H9 (cell line): ENCODE results near the gene OR14K1. TPM values are rescaled to one million over a fixed set of nuclear protein-coding genes. Genes with fewer than 3 reads are reported as not detected.

ENCODE experiments used
- DNase-seq: peaks from one replicate; pipeline ENCODE4 v3.0.0-alpha.2; 2017
- H2AFZ ChIP-seq: one replicate; pipeline ENCODE4 v1.6.1; 2013; ENCODE audit warnings: mild to moderate bottlenecking, low read length, control low read depth, moderate library complexity
- H2AK5ac ChIP-seq: 2 replicates; pipeline ENCODE4 v1.6.1; 2013; ENCODE audit warnings: low read length, control low read depth, mixed read lengths; ENCODE audit not compliant: insufficient read length
- H2BK120ac ChIP-seq: one replicate; pipeline ENCODE4 v1.6.1; 2013; ENCODE audit warnings: low read depth, mild to moderate bottlenecking, low read length, control low read depth, inconsistent platforms; ENCODE audit not compliant: poor library complexity, severe bottlenecking
- H2BK12ac ChIP-seq: 2 replicates; pipeline ENCODE4 v1.6.1; 2013; ENCODE audit warnings: low read length, control low read depth, mixed read lengths, low read depth; ENCODE audit not compliant: insufficient read length
- H2BK15ac ChIP-seq: 2 replicates; pipeline ENCODE4 v1.6.1; 2013; ENCODE audit warnings: low read depth, low read length, control low read depth
- H2BK20ac ChIP-seq: one replicate; pipeline ENCODE4 v1.6.1; 2013; ENCODE audit warnings: low read depth, mild to moderate bottlenecking, low read length, control low read depth, inconsistent platforms; ENCODE audit not compliant: poor library complexity, severe bottlenecking
- H2BK5ac ChIP-seq: 2 replicates; pipeline ENCODE4 v1.6.1; 2013; ENCODE audit warnings: low read length, control low read depth, mixed read lengths; ENCODE audit not compliant: insufficient read length
- H3K14ac ChIP-seq: 2 replicates; pipeline ENCODE4 v1.6.1; 2013; ENCODE audit warnings: low read length, control low read depth; ENCODE audit not compliant: insufficient read depth
- H3K18ac ChIP-seq: 2 replicates; pipeline ENCODE4 v1.6.1; 2013; ENCODE audit warnings: low read depth, mild to moderate bottlenecking, mixed read lengths, low read length, control low read depth; ENCODE audit not compliant: insufficient read length
- H3K23ac ChIP-seq: 2 replicates; pipeline ENCODE4 v1.6.1; 2013; ENCODE audit warnings: low read length, control low read depth, mixed read lengths, low read depth; ENCODE audit not compliant: insufficient read length
- H3K23me2 ChIP-seq: 2 replicates; pipeline ENCODE4 v1.6.1; 2013; ENCODE audit warnings: low read depth, mild to moderate bottlenecking, mixed read lengths, low read length, control low read depth; ENCODE audit not compliant: insufficient read length, poor library complexity, severe bottlenecking
- H3K27ac ChIP-seq: 2 replicates; pipeline ENCODE4 v1.5.1; 2013; ENCODE audit warnings: low read length, control low read depth, mixed read lengths, low read depth; ENCODE audit not compliant: insufficient read length
- H3K27me3 ChIP-seq: 2 replicates; pipeline ENCODE4 v1.6.1; 2013; ENCODE audit warnings: low read length, control low read depth, inconsistent platforms; ENCODE audit not compliant: insufficient read depth
- H3K4ac ChIP-seq: 2 replicates; pipeline ENCODE4 v1.6.1; 2013; ENCODE audit warnings: low read depth, mild to moderate bottlenecking, control low read depth, inconsistent platforms, low read length, moderate library complexity
- H3K4me1 ChIP-seq: 2 replicates; pipeline ENCODE4 v1.6.1; 2013; ENCODE audit warnings: low read length, control low read depth, inconsistent platforms; ENCODE audit not compliant: insufficient read depth
- H3K4me2 ChIP-seq: 2 replicates; pipeline ENCODE4 v1.6.1; 2013; ENCODE audit warnings: low read length, control low read depth, mixed read lengths; ENCODE audit not compliant: insufficient read length, insufficient read depth
- H3K56ac ChIP-seq: 2 replicates; pipeline ENCODE4 v1.6.1; 2013; ENCODE audit warnings: low read depth, mild to moderate bottlenecking, mixed read lengths, low read length, control low read depth; ENCODE audit not compliant: insufficient read length
- H3K79me1 ChIP-seq: 2 replicates; pipeline ENCODE4 v1.6.1; 2013; ENCODE audit warnings: low read depth, mild to moderate bottlenecking, moderate library complexity, low read length, control low read depth, inconsistent platforms; ENCODE audit not compliant: insufficient read depth, poor library complexity, severe bottlenecking
- H3K79me2 ChIP-seq: 2 replicates; pipeline ENCODE4 v1.6.1; 2013; ENCODE audit warnings: low read length, control low read depth, inconsistent platforms; ENCODE audit not compliant: insufficient read depth
- H3K9ac ChIP-seq: 2 replicates; pipeline ENCODE4 v1.6.1; 2013; ENCODE audit warnings: low read length, control low read depth, mixed read lengths; ENCODE audit not compliant: insufficient read length; ENCODE audit errors: extremely low read depth
- H3K9me3 ChIP-seq: one replicate; pipeline ENCODE4 v1.6.1; 2013; ENCODE audit warnings: low read depth, low read length, inconsistent platforms; ENCODE audit not compliant: control insufficient read depth
- H3T11ph ChIP-seq: one replicate; pipeline ENCODE4 v1.6.1; 2013; ENCODE audit warnings: mild to moderate bottlenecking, low read length, control low read depth, inconsistent platforms
- H4K20me1 ChIP-seq: one replicate; pipeline ENCODE4 v1.6.1; 2013; ENCODE audit not compliant: control insufficient read depth, insufficient read length, insufficient read depth
- H4K5ac ChIP-seq: 2 replicates; pipeline ENCODE4 v1.6.1; 2013; ENCODE audit warnings: low read depth, mild to moderate bottlenecking, mixed read lengths, low read length, control low read depth; ENCODE audit not compliant: insufficient read length
- H4K8ac ChIP-seq: replicated peaks from 2 replicates; pipeline ENCODE4 v1.6.1; 2013; ENCODE audit warnings: low read length, control low read depth, mixed read lengths, low read depth; ENCODE audit not compliant: insufficient read length
- H4K91ac ChIP-seq: 2 replicates; pipeline ENCODE4 v1.6.1; 2013; ENCODE audit warnings: low read depth, mild to moderate bottlenecking, moderate library complexity, mixed read lengths, low read length, control low read depth; ENCODE audit not compliant: insufficient read length
- H3K27ac Mint-ChIP-seq, 3 experiments: 2 replicates in 2 of 3; 3 replicates in 1 of 3; pipeline ENCODE4 v1.8.0; 2020 to 2021; ENCODE audit warnings: mixed read lengths in 3 of 3, mild to moderate bottlenecking in 1 of 3, moderate library complexity in 1 of 3
- H3K27me3 Mint-ChIP-seq: 2 replicates; pipeline ENCODE4 v1.8.0; 2021; ENCODE audit warnings: low read depth, mild to moderate bottlenecking, moderate library complexity, mixed read lengths
- H3K36me3 Mint-ChIP-seq, 3 experiments: 2 replicates in 2 of 3; 3 replicates in 1 of 3; pipeline ENCODE4 v1.8.0; 2020 to 2021; ENCODE audit warnings: low read depth in 3 of 3, mixed read lengths in 3 of 3; ENCODE audit not compliant: insufficient read depth in 1 of 3
- H3K4me1 Mint-ChIP-seq, 2 experiments: 2 replicates each; pipeline ENCODE4 v1.8.0; 2020; ENCODE audit warnings: mixed read lengths in 2 of 2
- H3K4me3 Mint-ChIP-seq, 2 experiments: 2 replicates in 1 of 2; 3 replicates in 1 of 2; pipeline ENCODE4 v1.8.0; 2020 to 2021; ENCODE audit warnings: mild to moderate bottlenecking in 2 of 2, mixed read lengths in 2 of 2, moderate library complexity in 1 of 2
- H3K9me3 Mint-ChIP-seq, 2 experiments: 2 replicates in 1 of 2; 3 replicates in 1 of 2; pipeline ENCODE4 v1.8.0; 2020; ENCODE audit warnings: mild to moderate bottlenecking in 2 of 2, mixed read lengths in 2 of 2, moderate library complexity in 1 of 2
- CTCF ChIP-seq: fragments of 200-600 bp; sonication (generic); conservative IDR thresholded peaks from 3 replicates; pipeline ENCODE4 v1.8.0; 2021; ENCODE audit warnings: antibody characterized with exemption, mild to moderate bottlenecking
- WGBS: extraction: QIAGEN DNeasy Blood & Tissue Kit; methylation state at CpG from one replicate; pipeline ENCODE4 v1.1.7; 2013; ENCODE audit warnings: missing lambda C conversion rate, low lambda C conversion rate, mixed read lengths; ENCODE audit not compliant: insufficient read length; ENCODE audit errors: extremely low coverage; 5-methylcytosine and 5-hydroxymethylcytosine counted together
- long read RNA-seq: library from polyadenylated mRNA; unstranded; transcript quantifications from one replicate; pipeline ENCODE4 v2.0.0, GENCODE V29; 2020
- total RNA-seq: library from RNA; stranded (reverse); gene quantifications from 2 replicates; pipeline ENCODE4 v1.2.1, GENCODE V29; 2021

The OR14K1 gene, protein sequence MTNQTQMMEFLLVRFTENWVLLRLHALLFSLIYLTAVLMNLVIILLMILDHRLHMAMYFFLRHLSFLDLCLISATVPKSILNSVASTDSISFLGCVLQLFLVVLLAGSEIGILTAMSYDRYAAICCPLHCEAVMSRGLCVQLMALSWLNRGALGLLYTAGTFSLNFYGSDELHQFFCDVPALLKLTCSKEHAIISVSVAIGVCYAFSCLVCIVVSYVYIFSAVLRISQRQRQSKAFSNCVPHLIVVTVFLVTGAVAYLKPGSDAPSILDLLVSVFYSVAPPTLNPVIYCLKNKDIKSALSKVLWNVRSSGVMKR
- total RNA-seq: not detected in 2 replicates
- long read RNA-seq: 0 reads

- no peak within 1 kb of the TSS for H2AFZ ChIP-seq
- H3T11ph ChIP-seq: no peak within 1 kb of the TSS
- no peaks in the 10 kb centered on the region for H3K79me2 ChIP-seq
- H2BK12ac ChIP-seq: no peak within 1 kb of the TSS
- no peak within 1 kb of the TSS for H3K4me3 Mint-ChIP-seq
- no peak within 1 kb of the TSS for H4K5ac ChIP-seq
- H3K9ac ChIP-seq: no peak within 1 kb of the TSS
- no peak within 1 kb of the TSS for H2BK5ac ChIP-seq
- no peak within 1 kb of the TSS for H3K14ac ChIP-seq
- no peaks in the 10 kb centered on the region; the same call in 1 of the 2 replicates for H3K27me3 Mint-ChIP-seq
- no CpG with 5 or more reads among the region's 1 CpG for WGBS
- H3K9me3 ChIP-seq: peaks cover 26% of the 10 kb centered on the region
- no peak within 1 kb of the TSS; a peak in 1 of 7 replicates for H3K27ac Mint-ChIP-seq
- DNase-seq: no peak
- no peaks in the 10 kb centered on the region; the same call in 1 of the 2 replicates for H3K27me3 ChIP-seq
- H3K36me3 Mint-ChIP-seq: peaks cover 0 to 2% (median 0%) of the 10 kb centered on the region in 3 experiments; a peak in 1 of 7 replicates
- no peak for TF ChIP-seq CTCF
- no peak within 1 kb of the TSS for H2BK120ac ChIP-seq
- H3K9me3 Mint-ChIP-seq: peaks cover 28 to 60% of the 10 kb centered on the region in 2 experiments
- no peaks in the 10 kb centered on the region for H4K20me1 ChIP-seq
- H4K8ac ChIP-seq: no peak within 1 kb of the TSS
- H3K18ac ChIP-seq: no peak within 1 kb of the TSS
- no peak within 1 kb of the TSS for H3K4ac ChIP-seq
- H4K91ac ChIP-seq: no peak within 1 kb of the TSS
- H3K27ac ChIP-seq: no peak within 1 kb of the TSS
- H2BK20ac ChIP-seq: no peak within 1 kb of the TSS
- H3K79me1 ChIP-seq: no peaks in the 10 kb centered on the region
- H3K23ac ChIP-seq: no peak within 1 kb of the TSS
- H3K4me1 Mint-ChIP-seq: no peaks in the 10 kb centered on the region
- no peaks in the 10 kb centered on the region for H3K4me1 ChIP-seq
- H2AK5ac ChIP-seq: no peak within 1 kb of the TSS
- H2BK15ac ChIP-seq: no peak within 1 kb of the TSS
- no peaks in the 10 kb centered on the region for H3K23me2 ChIP-seq
- H3K56ac ChIP-seq: no peak within 1 kb of the TSS
- no peak within 1 kb of the TSS for H3K4me2 ChIP-seq
These were observed at the start of gene OR14K1 for GRCh38 chr1:247738315-247738714. OR14K1 (plus strand) TSS chr1:247738615; CDS start chr1:247738615, 0 bp downstream.
